Memory B cell (primary cell): ENCODE results near the gene METTL2A.
"Not testable (repeated sequence)": the region's sequence is repeated elsewhere in the genome, so short reads cannot be mapped to it uniquely, and the experiment has no call there.

Source experiments
- ATAC-seq: fragments of 150-1000 bp; cut with Tn5 transposase; 2 replicates; pipeline ENCODE4 v1.10.0; 2021; ENCODE audit warnings: low read depth, mild to moderate bottlenecking, moderate library complexity
- DNase-seq, 2 donors: peaks; one replicate each; pipeline ENCODE4 v3.0.0; 2022; ENCODE audit warnings: low spot score in 2 of 2
- H3K27ac Mint-ChIP-seq: one replicate; pipeline ENCODE4 v1.8.0; 2022; ENCODE audit warnings: mild to moderate bottlenecking, moderate library complexity, mixed read lengths
- H3K27me3 Mint-ChIP-seq: one replicate; pipeline ENCODE4 v1.8.0; 2022; ENCODE audit warnings: mixed read lengths
- H3K36me3 Mint-ChIP-seq: one replicate; pipeline ENCODE4 v1.8.0; 2022; ENCODE audit warnings: mild to moderate bottlenecking, mixed read lengths
- H3K4me1 Mint-ChIP-seq: one replicate; pipeline ENCODE4 v1.8.0; 2022; ENCODE audit warnings: mixed read lengths
- H3K4me3 Mint-ChIP-seq: one replicate; pipeline ENCODE4 v1.8.0; 2022; ENCODE audit warnings: mild to moderate bottlenecking, moderate library complexity, mixed read lengths
- H3K9me3 Mint-ChIP-seq: one replicate; pipeline ENCODE4 v1.8.0; 2022; ENCODE audit warnings: mixed read lengths

The METTL2A gene

DNA sequence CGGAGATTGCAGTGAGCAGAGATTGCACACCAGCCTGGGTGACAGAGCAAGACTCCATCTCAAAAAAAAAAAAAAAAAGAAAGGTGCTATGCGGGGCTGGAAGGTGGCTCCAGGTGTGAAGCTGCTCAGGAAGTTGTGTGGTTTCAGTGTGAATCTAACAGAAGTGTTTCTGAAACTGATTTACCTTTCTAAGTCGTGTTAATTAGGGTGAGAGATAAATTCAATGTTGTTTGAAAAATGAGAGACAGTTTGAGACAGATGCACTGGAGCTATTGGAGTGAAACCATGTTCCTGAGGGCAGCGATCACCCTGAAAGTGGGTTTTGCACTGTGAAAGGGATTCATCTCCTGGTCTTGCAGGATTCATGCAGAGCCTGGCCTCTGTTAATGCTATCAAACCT is 30.0 kb downstream of the METTL2A start:
- peak overlapping the region; percentile 74 for H3K4me3 Mint-ChIP-seq
- not testable (repeated sequence) for H3K36me3 Mint-ChIP-seq, H3K9me3 Mint-ChIP-seq, DNase-seq, H3K27me3 Mint-ChIP-seq
- H3K4me1 Mint-ChIP-seq: peaks cover 30% of the 10 kb centered on the region
- ATAC-seq: peak; percentile 17
- H3K27ac Mint-ChIP-seq: peak overlapping the region; percentile 96

- ATAC-seq: peak; percentile 63
- not testable (repeated sequence) for H3K27me3 Mint-ChIP-seq, H3K9me3 Mint-ChIP-seq, DNase-seq, H3K36me3 Mint-ChIP-seq
- Mint-ChIP-seq H3K27ac (peak overlapping the region; percentile 96), H3K4me3 (peak overlapping the region; percentile 74), H3K4me1 (peaks cover 32% of the 10 kb centered on the region)
Measured at GRCh38 chr17:62454111-62454510, 30.4 kb downstream of the METTL2A start.

DNA sequence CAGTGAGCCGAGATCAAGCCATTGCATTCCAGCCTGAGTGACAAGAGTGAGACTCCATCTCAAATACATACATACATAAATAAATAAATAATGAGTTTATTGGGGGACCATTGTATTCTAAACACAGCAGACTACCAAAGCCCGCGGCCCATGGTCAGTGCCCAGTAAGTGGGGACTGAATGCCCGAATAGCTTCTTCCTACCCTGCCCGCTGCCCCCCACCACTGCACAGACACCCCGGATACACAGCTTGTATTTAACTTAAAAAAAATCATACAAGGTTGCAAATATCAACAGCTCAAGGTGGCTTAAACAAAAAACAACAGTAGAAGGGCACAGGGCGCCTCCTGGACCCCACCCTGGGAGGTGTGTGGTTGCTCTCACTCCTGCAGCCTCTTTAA is 32.3 kb downstream of the METTL2A start:
- ATAC-seq (no peak), DNase-seq (no peak)
- Mint-ChIP-seq H3K27me3 (no peaks in the 10 kb centered on the region), H3K36me3 (peaks cover 2% of the 10 kb centered on the region), H3K9me3 (no peaks in the 10 kb centered on the region), H3K27ac (no peak overlapping the region), H3K4me1 (peaks cover 41% of the 10 kb centered on the region), H3K4me3 (no peak overlapping the region)

- peak; percentile 42 for ATAC-seq
- Mint-ChIP-seq H3K27ac (peak overlapping the region; percentile 91), H3K4me3 (peak overlapping the region; percentile 80), H3K4me1 (peaks cover 34% of the 10 kb centered on the region)
- not testable (repeated sequence) for DNase-seq, H3K27me3 Mint-ChIP-seq, H3K9me3 Mint-ChIP-seq, H3K36me3 Mint-ChIP-seq
Measured at GRCh38 chr17:62458483-62458882, 34.8 kb downstream of the METTL2A start.

DNA sequence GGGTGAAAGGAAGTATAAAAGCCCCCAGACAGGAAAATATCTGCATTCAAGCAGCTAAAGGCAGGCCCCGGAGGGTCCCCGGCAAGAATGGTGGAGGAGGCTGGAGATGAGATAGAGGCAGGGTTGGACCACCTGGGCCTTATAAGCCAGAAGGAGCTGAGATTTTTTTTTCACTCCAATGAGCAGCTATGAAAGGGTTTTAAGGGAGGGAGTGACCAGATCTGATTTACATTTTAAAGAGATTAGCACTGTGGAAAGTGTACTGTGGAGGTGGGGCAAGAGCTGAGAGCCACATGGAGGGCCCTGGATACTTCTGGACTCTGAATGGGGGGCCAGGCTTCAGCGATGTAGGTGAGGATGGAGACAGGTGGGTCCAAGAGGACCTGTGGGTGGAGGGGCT is 40.7 kb downstream of the METTL2A start:
- H3K4me3 Mint-ChIP-seq, H3K9me3 Mint-ChIP-seq, H3K27me3 Mint-ChIP-seq, ATAC-seq, DNase-seq, H3K36me3 Mint-ChIP-seq: not testable (repeated sequence)
- peak overlapping the region; percentile 45 for H3K27ac Mint-ChIP-seq
- peaks cover 20% of the 10 kb centered on the region for H3K4me1 Mint-ChIP-seq

DNA sequence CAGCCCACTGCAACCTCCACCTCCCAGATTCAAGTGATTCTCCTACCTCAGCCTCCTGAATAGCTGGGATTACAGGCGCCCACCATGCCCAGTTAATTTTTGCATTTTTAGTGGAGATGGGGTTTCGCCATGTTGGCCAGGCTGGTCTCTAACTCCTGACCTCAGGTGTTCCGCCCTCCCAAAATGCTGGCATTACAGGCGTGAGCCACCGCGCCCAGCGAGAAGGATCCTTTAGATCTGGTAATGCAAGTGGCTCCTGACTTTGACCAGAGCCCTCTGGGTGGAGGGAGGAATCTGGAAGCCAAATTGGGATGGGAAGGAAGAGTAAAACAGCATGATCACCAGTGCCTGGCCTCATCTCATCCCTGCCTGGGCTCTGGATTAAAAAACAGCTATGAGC is 41.6 kb downstream of the METTL2A start:
- H3K36me3 Mint-ChIP-seq: not testable (repeated sequence)

DNA sequence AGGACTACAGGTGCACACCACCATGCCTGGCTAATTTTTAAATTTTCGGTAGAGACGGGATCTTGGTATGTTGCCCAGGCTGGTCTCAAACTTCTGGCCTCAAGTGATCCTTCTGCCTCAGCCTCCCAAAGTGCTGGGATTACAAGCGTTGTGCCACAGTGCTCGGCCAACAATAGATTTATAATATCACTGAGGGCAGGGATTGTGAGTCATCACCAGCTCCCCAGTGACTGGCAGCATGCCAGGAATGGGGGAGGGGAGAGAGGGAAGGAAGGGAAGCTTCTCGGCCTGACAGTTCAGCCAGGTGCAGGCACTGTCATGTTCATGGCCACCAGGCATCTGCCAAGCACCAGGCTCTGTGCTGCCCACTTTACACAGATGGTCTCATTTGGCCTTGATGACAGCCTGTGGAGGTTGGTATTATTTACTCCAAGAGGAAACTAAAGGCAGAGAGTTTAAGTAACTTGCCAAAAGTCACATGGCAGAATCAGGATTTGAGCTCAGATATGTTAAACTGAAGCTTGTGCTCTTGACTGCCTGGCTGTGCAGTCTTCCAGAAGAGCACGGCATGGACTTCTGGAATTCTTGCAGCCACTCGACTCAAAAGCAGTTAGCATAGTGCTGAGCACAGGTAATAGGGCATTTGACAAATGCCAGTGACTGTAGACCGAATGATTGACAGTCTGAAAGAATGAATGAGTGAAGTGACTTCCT is 47.1 kb downstream of the METTL2A start:
- H3K36me3 Mint-ChIP-seq, H3K4me3 Mint-ChIP-seq: not testable (repeated sequence)
- ATAC-seq: peak; percentile 68

More for the DNA sequence above, 41.6 kb downstream of the METTL2A start:
- not testable (repeated sequence) for ATAC-seq, H3K9me3 Mint-ChIP-seq, H3K4me3 Mint-ChIP-seq, DNase-seq, H3K27me3 Mint-ChIP-seq, H3K27ac Mint-ChIP-seq
- peaks cover 16% of the 10 kb centered on the region for H3K4me1 Mint-ChIP-seq

DNA sequence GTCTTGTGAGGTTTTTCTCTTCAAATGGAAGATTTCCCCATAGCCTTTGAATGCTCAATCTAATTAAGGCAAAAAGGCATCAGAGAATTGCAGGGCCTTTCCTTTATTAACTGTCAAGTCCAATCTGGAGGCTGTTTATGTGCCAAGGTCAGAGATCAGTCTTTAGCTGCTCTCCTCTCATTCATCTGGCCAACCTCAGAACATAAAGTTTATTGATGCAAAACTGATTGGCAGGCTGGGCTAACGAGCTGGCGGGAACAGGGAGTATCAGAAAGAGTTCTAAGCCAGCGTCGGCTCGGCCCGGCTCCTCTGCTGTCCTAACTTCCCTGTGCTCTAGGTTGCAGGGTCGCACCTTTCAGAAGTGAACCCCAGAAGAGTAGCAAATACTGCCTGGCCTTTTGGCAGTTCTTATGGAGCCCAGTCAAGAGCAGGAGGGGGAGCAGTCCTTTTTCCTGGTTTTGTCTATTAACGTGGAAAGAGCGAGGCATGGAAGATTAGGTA is 47.7 kb downstream of the METTL2A start:
- H3K27ac Mint-ChIP-seq, ATAC-seq, H3K9me3 Mint-ChIP-seq, H3K4me3 Mint-ChIP-seq, DNase-seq, H3K27me3 Mint-ChIP-seq, H3K36me3 Mint-ChIP-seq: not testable (repeated sequence)
- H3K4me1 Mint-ChIP-seq: peaks cover 12% of the 10 kb centered on the region

More for the DNA sequence above, 47.1 kb downstream of the METTL2A start:
- peaks cover 12% of the 10 kb centered on the region for H3K4me1 Mint-ChIP-seq
- H3K27me3 Mint-ChIP-seq, H3K9me3 Mint-ChIP-seq: not testable (repeated sequence)
- DNase-seq: peak; percentile 41 to 46
- H3K27ac Mint-ChIP-seq: peak overlapping the region; percentile 25

DNA sequence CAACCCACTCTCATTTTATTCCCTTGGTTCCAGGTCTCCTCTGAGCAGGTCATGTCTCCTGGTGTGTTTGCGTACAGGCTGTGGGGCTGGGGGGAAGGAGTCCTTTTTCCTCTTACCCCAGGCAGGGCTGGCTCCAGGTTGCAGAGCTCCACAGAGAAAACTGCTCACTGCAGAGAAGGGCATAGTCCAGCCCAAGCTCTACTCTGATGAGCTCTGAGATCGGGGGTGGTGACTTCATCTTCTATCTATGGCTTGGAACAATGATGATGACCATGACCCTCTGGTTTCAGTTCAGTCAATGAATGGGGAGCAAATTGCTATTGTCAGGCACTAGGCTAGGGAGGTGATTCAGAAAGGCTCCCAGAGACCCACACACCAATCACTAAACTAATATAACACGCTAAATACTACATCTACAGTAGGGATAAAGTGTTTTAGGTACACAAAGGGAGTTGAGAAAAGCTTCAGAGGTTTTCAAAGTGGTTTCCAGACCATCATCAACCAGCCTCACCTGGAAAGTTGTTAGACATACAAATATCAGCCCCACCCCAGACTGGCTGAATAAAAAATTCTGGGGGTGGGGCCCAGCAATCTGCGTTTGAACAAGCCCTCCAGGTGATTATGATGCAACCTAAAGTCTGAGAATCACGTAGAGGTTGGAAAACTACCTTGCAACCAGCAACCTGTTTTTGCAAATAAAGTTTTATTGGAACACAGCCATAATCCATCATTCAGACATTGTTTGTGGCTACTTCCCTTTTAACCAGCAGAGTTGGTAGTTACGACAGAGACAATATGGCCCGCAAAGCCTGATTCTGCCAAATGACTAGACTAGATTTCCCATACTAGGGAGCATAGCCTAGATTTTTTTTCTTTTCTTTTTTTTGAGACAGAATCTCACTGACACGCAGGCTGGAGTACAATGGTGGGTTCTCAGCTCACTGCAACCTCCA is 49.6 kb downstream of the METTL2A start:
- not testable (repeated sequence) for H3K36me3 Mint-ChIP-seq, ATAC-seq, DNase-seq, H3K9me3 Mint-ChIP-seq, H3K4me3 Mint-ChIP-seq, H3K27me3 Mint-ChIP-seq
- peaks cover 15% of the 10 kb centered on the region for H3K4me1 Mint-ChIP-seq
- peak overlapping the region; percentile 53 for H3K27ac Mint-ChIP-seq

DNA sequence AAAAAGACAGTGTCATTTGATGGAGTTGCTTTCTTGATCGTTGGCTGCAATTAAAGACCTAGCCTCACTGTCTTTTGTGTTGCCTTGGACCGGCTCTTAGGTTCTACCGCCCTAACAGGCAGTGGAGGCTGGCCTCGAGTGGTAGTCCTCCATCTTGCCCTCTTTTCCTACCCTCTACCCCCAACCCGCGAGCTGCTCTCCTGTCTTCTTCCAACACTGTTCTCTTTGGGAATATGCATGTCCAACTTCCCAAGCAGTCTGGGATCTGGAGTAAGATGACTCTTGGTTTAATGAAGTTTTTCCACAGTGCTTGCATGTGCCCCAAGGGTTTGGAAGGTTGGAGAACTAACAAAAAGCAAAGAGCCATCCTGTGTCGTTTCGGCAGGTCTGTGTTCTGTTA is 53.4 kb downstream of the METTL2A start:
- not testable (repeated sequence) for ATAC-seq, H3K36me3 Mint-ChIP-seq, H3K27me3 Mint-ChIP-seq, H3K9me3 Mint-ChIP-seq, DNase-seq
- Mint-ChIP-seq H3K4me1 (peaks cover 18% of the 10 kb centered on the region), H3K4me3 (peak overlapping the region; percentile 70), H3K27ac (peak overlapping the region; percentile 86)

DNA sequence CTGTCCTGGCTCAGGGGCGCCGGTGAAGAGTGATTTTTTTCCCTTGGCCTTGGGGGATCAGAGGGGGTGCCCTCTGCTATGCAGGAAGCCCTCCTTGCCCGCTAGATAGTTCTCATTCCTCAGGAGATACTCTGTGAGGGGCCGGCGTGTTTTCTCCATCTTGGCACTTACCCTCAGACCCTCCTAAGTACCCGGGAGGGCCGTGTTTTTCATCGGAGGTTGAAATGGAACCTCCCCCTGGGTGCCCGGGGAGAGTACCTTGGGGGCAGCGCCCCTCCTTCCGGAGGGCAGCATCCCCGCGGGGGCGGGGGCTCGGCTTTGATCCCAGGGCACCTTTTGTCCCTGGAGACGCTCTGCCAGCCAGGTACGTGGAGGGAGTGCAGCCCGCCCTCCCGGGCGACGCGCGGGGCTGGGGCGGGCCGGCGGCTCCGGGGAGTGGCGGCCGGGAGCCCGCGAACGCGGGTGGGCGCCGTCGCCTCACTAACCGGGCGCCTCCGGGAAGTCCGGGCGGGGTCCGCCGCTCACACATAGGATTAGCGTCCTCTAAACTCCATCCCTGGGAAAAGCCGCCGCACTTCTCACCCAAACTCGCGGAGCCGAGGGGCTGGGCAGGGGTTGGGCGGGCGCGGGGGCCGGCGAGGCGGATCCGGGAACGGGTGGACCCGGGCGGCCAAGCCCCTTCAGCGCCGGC is 54.2 kb downstream of the METTL2A start:
- Mint-ChIP-seq H3K27ac (peak overlapping the region; percentile 86), H3K4me3 (peak overlapping the region; percentile 70), H3K4me1 (peaks cover 20% of the 10 kb centered on the region)
- H3K36me3 Mint-ChIP-seq, H3K9me3 Mint-ChIP-seq, H3K27me3 Mint-ChIP-seq: not testable (repeated sequence)
- ATAC-seq (peak; percentile 40), DNase-seq (peak; percentile 32 to 55)

DNA sequence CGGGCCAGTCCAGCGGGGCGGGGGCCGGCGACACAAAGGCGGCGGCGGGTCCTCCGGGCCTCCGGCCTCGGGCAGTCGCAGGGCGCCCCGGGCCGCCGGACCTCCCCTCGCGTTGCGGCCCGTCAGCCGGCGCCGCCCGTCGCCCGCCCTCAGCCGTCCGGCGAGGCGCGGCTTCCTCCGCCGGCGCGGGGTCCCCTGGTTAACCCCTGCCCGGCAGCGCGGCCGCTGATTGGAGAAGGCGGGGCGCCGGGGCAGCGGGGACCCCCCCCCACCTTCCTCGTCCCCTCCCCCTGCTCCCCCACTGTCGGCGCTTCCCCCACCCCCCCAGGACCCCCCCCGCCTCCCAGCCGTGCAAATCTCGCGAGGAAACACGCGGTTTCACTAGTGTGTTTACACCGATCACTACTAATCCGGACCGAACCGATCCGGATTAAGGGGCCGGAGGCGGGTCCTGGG is 54.8 kb downstream of the METTL2A start, which contains the start of gene TLK2:
Gene TLK2 (plus strand): TSS at position 402 of the 456 bp plus-strand sequence. CDS start 2,301 bp downstream, outside the sequence.
- peak; percentile 70 for ATAC-seq

GRCh38 chr17:62478880-62479638 is 55.4 kb downstream of the METTL2A start:
- peak; percentile 36 for ATAC-seq
- H3K27ac Mint-ChIP-seq: not testable (repeated sequence)

More for the DNA sequence above, 54.8 kb downstream of the METTL2A start, which contains the start of gene TLK2:
- H3K4me1 Mint-ChIP-seq: peaks cover 18% of the 10 kb centered on the region
- H3K27me3 Mint-ChIP-seq: no peaks in the 10 kb centered on the region
- H3K36me3 Mint-ChIP-seq: peaks cover 4% of the 10 kb centered on the region
- peak within 1 kb of the TSS; percentile 86 for H3K27ac Mint-ChIP-seq
- peak within 1 kb of the TSS; percentile 81 for H3K4me3 Mint-ChIP-seq
- peak; percentile 68 to 73 for DNase-seq
- H3K9me3 Mint-ChIP-seq: no peaks in the 10 kb centered on the region

More at GRCh38 chr17:62478880-62479638, 55.4 kb downstream of the METTL2A start:
- H3K36me3 Mint-ChIP-seq, H3K27me3 Mint-ChIP-seq, H3K9me3 Mint-ChIP-seq: not testable (repeated sequence)
- peak; percentile 60 to 74 for DNase-seq
- H3K4me1 Mint-ChIP-seq: peaks cover 18% of the 10 kb centered on the region
- peak overlapping the region; percentile 81 for H3K4me3 Mint-ChIP-seq
